HepG2 (cell line): Measurements from ENCODE around the gene HACD2. TPM values are rescaled to one million over a fixed set of nuclear protein-coding genes. Genes with fewer than 3 reads are reported as not detected.

Experiments
- ARNTL ChIP-seq: sonication (generic); formaldehyde crosslinking; IDR thresholded peaks from 2 replicates; pipeline ENCODE4 v1.4.0; 2020; ENCODE audit warnings: mild to moderate bottlenecking, missing genetic modification reagents
- CAMTA2 ChIP-seq: sonication (generic); formaldehyde crosslinking; IDR thresholded peaks from 2 replicates; pipeline ENCODE4 v1.4.0; 2020; ENCODE audit warnings: mild to moderate bottlenecking, missing genetic modification reagents, borderline replicate concordance
- CENPT ChIP-seq: sonication (generic); formaldehyde crosslinking; IDR thresholded peaks from 2 replicates; pipeline ENCODE4 v1.8.0; 2022; ENCODE audit warnings: low read depth, mild to moderate bottlenecking, moderate library complexity, missing genetic modification reagents
- CTCF ChIP-seq: sonication (generic); formaldehyde crosslinking; IDR thresholded peaks from 2 replicates; pipeline ENCODE4 v1.5.0; 2020; ENCODE audit warnings: mild to moderate bottlenecking, missing genetic modification reagents, moderate library complexity
- EED ChIP-seq: sonication (generic); formaldehyde crosslinking; IDR thresholded peaks from 2 replicates; pipeline ENCODE4 v1.5.0; 2020; ENCODE audit warnings: mild to moderate bottlenecking, missing genetic modification reagents
- ELK4 ChIP-seq: sonication (generic); formaldehyde crosslinking; IDR thresholded peaks from 2 replicates; pipeline ENCODE4 v1.9.0; 2021; ENCODE audit warnings: missing genetic modification reagents, borderline replicate concordance
- GATAD1 ChIP-seq: IDR thresholded peaks from 2 replicates; pipeline ENCODE4 v1.6.1; 2016; ENCODE audit warnings: missing genetic modification reagents, missing compliant biosample characterization
- HES4 ChIP-seq: sonication (generic); formaldehyde crosslinking; IDR thresholded peaks from 2 replicates; pipeline ENCODE4 v1.9.0; 2021; ENCODE audit warnings: mild to moderate bottlenecking, missing genetic modification reagents, borderline replicate concordance
- HIVEP1 ChIP-seq: sonication (generic); formaldehyde crosslinking; IDR thresholded peaks from 2 replicates; pipeline ENCODE4 v1.4.0; 2020; ENCODE audit warnings: mild to moderate bottlenecking, missing genetic modification reagents
- KLF13 ChIP-seq: sonication (generic); formaldehyde crosslinking; IDR thresholded peaks from 2 replicates; pipeline ENCODE4 v1.4.0; 2020; ENCODE audit warnings: mild to moderate bottlenecking, missing genetic modification reagents
- PCBP1 ChIP-seq: fragments of 200-400 bp; formaldehyde crosslinking; IDR thresholded peaks from 2 replicates; pipeline ENCODE4 v1.6.1; 2017; ENCODE audit warnings: mild to moderate bottlenecking, low read depth, low read length, borderline replicate concordance
- PITX1 ChIP-seq: sonication (generic); formaldehyde crosslinking; IDR thresholded peaks from 2 replicates; pipeline ENCODE4 v1.5.1; 2020; ENCODE audit warnings: mild to moderate bottlenecking, missing genetic modification reagents
- ZBTB8A ChIP-seq: sonication (generic); formaldehyde crosslinking; IDR thresholded peaks from 2 replicates; pipeline ENCODE4 v1.4.0; 2020; ENCODE audit warnings: mild to moderate bottlenecking, low read depth, missing genetic modification reagents, borderline replicate concordance
- ZNF44 ChIP-seq: sonication (generic); formaldehyde crosslinking; IDR thresholded peaks from 2 replicates; pipeline ENCODE4 v1.5.1; 2020; ENCODE audit warnings: mild to moderate bottlenecking, missing genetic modification reagents
- ZNF672 ChIP-seq: sonication (generic); formaldehyde crosslinking; IDR thresholded peaks from 2 replicates; pipeline ENCODE4 v1.8.1; 2022; ENCODE audit warnings: missing genetic modification reagents
- ZNF891 ChIP-seq: sonication (generic); formaldehyde crosslinking; IDR thresholded peaks from 2 replicates; pipeline ENCODE4 v1.5.0; 2020; ENCODE audit warnings: mild to moderate bottlenecking, missing genetic modification reagents
- ZSCAN12 ChIP-seq: sonication (generic); formaldehyde crosslinking; IDR thresholded peaks from 2 replicates; pipeline ENCODE4 v1.9.0; 2021; ENCODE audit warnings: mild to moderate bottlenecking, missing genetic modification reagents
- polyA plus RNA-seq, 8 experiments: library from polyadenylated mRNA; depleted of rRNA in 3 of 8; stranded (reverse) in 7 of 8; unstranded in 1 of 8; fragments of >200 nt; fragmentation: Illumina TruSeq in 4 of 8; extraction: Trizol in 4 of 8; gene quantifications; 2 replicates each; pipeline versions ENCODE4 v1.2.1 to v1.2.3, GENCODE V29; 2011 to 2016; ENCODE audit warnings: low read depth in 4 of 8, missing spikeins in 1 of 8, mixed read lengths in 1 of 8; ENCODE audit not compliant: insufficient read depth in 1 of 8
- total RNA-seq, 5 experiments: library from RNA; depleted of rRNA; stranded (reverse); fragments of >200 nt; fragmentation: Illumina TruSeq; extraction: Trizol; gene quantifications; 2 replicates each; pipeline ENCODE4 v1.2.3, GENCODE V29; 2016; ENCODE audit warnings: low read depth in 1 of 5
- TF ChIP-seq, protein P1 (sequence below): sonication (generic); formaldehyde crosslinking; IDR thresholded peaks from 2 replicates; pipeline ENCODE4 v1.5.0; 2020; ENCODE audit warnings: mild to moderate bottlenecking, missing genetic modification reagents, borderline replicate concordance
- TF ChIP-seq, protein P2 (sequence below): sonication (generic); formaldehyde crosslinking; IDR thresholded peaks from 2 replicates; pipeline ENCODE4 v1.5.0; 2020; ENCODE audit warnings: missing genetic modification reagents

HACD2 gene
- total and polyA plus RNA-seq, 2 of the 13 experiments (the other 11 are each of a cell fraction or from before 2014, with no cell fraction given), result 47.0 to 50.4 TPM

DNA sequence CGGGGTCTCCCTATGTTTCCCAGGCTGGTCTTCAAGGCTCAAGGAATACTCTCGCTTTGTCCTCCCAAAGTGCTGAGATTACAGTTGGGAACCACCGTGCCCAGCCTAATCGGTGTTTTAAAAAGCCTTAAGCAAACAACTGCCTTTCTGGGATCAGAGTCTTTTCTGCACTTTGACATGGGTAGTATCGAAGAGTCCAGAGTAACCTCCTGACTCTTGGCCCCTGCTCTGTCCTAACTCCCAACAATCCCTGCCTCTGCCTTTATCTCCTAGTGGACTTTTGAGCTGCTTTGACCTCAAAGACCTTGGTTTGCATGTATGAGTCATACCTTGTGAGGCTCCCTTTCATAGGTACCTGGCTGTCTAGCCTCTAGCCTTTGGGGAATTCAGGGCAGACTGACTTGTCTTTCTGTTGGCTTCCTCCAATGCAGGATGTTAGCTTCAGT, 21.0 kb upstream of the HACD2 start (continued):
- TF ChIP-seq, protein P1, sequence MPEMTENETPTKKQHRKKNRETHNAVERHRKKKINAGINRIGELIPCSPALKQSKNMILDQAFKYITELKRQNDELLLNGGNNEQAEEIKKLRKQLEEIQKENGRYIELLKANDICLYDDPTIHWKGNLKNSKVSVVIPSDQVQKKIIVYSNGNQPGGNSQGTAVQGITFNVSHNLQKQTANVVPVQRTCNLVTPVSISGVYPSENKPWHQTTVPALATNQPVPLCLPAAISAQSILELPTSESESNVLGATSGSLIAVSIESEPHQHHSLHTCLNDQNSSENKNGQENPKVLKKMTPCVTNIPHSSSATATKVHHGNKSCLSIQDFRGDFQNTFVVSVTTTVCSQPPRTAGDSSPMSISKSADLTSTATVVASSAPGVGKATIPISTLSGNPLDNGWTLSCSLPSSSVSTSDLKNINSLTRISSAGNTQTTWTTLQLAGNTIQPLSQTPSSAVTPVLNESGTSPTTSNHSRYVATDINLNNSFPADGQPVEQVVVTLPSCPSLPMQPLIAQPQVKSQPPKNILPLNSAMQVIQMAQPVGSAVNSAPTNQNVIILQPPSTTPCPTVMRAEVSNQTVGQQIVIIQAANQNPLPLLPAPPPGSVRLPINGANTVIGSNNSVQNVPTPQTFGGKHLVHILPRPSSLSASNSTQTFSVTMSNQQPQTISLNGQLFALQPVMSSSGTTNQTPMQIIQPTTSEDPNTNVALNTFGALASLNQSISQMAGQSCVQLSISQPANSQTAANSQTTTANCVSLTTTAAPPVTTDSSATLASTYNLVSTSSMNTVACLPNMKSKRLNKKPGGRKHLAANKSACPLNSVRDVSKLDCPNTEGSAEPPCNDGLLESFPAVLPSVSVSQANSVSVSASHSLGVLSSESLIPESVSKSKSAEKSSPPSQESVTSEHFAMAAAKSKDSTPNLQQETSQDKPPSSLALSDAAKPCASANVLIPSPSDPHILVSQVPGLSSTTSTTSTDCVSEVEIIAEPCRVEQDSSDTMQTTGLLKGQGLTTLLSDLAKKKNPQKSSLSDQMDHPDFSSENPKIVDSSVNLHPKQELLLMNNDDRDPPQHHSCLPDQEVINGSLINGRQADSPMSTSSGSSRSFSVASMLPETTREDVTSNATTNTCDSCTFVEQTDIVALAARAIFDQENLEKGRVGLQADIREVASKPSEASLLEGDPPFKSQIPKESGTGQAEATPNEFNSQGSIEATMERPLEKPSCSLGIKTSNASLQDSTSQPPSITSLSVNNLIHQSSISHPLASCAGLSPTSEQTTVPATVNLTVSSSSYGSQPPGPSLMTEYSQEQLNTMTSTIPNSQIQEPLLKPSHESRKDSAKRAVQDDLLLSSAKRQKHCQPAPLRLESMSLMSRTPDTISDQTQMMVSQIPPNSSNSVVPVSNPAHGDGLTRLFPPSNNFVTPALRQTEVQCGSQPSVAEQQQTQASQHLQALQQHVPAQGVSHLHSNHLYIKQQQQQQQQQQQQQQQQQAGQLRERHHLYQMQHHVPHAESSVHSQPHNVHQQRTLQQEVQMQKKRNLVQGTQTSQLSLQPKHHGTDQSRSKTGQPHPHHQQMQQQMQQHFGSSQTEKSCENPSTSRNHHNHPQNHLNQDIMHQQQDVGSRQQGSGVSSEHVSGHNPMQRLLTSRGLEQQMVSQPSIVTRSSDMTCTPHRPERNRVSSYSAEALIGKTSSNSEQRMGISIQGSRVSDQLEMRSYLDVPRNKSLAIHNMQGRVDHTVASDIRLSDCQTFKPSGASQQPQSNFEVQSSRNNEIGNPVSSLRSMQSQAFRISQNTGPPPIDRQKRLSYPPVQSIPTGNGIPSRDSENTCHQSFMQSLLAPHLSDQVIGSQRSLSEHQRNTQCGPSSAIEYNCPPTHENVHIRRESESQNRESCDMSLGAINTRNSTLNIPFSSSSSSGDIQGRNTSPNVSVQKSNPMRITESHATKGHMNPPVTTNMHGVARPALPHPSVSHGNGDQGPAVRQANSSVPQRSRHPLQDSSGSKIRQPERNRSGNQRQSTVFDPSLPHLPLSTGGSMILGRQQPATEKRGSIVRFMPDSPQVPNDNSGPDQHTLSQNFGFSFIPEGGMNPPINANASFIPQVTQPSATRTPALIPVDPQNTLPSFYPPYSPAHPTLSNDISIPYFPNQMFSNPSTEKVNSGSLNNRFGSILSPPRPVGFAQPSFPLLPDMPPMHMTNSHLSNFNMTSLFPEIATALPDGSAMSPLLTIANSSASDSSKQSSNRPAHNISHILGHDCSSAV (CRISPR knock-in tag), result no peak
- TF ChIP-seq ZSCAN12 (no peak), HES4 (CRISPR knock-in tag) (no peak), CAMTA2 (CRISPR knock-in tag) (no peak), ARNTL (CRISPR knock-in tag) (no peak), PITX1 (peak; percentile 99), ZNF672 (CRISPR knock-in tag) (no peak), PCBP1 (no peak), EED (no peak), ZNF891 (no peak), ZNF44 (CRISPR knock-in tag) (no peak), KLF13 (CRISPR knock-in tag) (no peak), ZBTB8A (no peak), GATAD1 (peak; percentile 72), HIVEP1 (CRISPR knock-in tag) (no peak), CTCF (CRISPR knock-in tag) (no peak), CENPT (CRISPR knock-in tag) (no peak), ELK4 (CRISPR knock-in tag) (no peak)
- TF ChIP-seq, protein P2, sequence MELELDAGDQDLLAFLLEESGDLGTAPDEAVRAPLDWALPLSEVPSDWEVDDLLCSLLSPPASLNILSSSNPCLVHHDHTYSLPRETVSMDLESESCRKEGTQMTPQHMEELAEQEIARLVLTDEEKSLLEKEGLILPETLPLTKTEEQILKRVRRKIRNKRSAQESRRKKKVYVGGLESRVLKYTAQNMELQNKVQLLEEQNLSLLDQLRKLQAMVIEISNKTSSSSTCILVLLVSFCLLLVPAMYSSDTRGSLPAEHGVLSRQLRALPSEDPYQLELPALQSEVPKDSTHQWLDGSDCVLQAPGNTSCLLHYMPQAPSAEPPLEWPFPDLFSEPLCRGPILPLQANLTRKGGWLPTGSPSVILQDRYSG (CRISPR knock-in tag), result no peak
